Activated T-cell treated with anti-CD3 and anti-CD28 coated beads, Interleukin-2, amount 50 U/mL, for 48 hours (primary cell): ENCODE results near the gene CROCC2.

Experiments
- DNase-seq, 2 experiments: peaks; one replicate each; pipeline ENCODE4 v3.0.0-alpha.2; 2020

The CROCC2 gene

DNA sequence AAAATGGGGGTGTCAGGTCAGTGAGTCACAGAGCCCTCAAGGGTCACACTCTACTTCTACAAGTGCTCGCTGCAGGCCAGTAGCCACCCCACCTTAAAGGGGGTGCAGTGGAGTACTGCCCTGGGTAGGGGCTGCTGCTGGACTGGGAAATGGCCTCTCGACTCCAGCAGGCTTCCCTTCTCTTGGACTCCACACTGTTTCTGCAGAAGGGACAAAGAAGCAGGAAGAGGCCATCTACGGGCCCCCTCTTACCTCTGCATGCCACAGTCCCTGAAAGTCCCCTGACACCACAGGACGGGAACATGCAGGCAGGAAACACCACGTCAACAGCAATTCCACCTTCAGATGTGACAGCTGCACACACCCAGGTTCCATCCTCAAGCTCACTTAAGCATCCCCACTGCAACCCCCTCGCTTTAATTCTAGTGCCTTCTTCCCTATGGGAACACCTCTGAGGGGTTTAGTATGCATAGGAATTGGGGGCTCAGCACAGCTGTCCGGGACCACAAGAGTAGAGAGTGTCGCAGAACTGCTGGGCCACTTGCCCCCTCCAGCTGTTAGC, 114.6 kb downstream of the CROCC2 start:
- DNase-seq: peak in 1 of 2 experiments; percentile 8

DNA sequence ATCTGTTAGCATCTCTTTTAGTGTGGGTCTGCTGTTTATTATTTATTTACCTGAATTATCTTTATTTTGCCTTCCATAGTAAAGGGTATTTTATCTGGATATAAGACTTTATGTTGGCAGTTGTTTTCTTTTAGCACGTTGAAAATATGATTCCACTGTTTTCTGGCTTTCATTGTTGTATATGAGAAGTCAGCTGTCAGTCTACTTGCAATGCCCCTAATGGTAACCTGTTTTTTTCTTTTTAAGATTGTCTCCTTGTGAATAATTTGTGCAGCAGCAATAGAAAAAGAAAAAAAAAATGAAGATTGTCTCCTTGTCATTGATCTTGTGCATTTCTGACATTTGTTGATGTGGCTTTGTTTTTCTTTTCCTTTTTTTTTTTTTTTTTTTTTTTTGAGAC, 119.5 kb downstream of the CROCC2 start:
- DNase-seq: no peak

GRCh38 chr2:241029599-241030332, 123.6 kb downstream of the CROCC2 start:
- no peak for DNase-seq

GRCh38 chr2:241030333-241030680, 124.2 kb downstream of the CROCC2 start:
- no peak for DNase-seq

- no peak for DNase-seq
Observed at GRCh38 chr2:241030883-241031282, 124.7 kb downstream of the CROCC2 start.

GRCh38 chr2:241031436-241032165, 125.5 kb downstream of the CROCC2 start:
- DNase-seq: no peak

- DNase-seq: no peak
Observed at GRCh38 chr2:241033336-241033987, 127.3 kb downstream of the CROCC2 start.

DNA sequence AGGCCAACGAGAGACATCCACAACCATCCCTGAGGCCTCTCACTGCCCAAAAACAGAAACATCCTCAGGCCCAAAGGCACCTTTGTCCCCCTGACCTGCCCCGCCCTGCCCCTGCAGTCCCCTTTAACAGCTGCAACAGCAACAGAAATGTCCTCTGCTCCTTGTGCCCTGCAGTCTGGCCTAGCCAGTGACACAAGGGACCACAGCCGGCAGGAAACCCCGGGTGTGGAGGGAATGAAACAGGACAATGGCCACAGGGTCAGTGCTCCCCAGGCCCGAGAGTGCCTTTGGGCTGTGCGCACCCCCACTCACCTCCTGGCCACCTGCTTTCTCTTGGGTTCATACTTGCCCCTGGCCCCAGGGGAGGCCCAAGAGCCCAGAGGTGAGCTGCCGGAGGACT, 127.9 kb downstream of the CROCC2 start:
- DNase-seq: no peak

GRCh38 chr2:241034490-241035141, 128.5 kb downstream of the CROCC2 start:
- no peak for DNase-seq

DNA sequence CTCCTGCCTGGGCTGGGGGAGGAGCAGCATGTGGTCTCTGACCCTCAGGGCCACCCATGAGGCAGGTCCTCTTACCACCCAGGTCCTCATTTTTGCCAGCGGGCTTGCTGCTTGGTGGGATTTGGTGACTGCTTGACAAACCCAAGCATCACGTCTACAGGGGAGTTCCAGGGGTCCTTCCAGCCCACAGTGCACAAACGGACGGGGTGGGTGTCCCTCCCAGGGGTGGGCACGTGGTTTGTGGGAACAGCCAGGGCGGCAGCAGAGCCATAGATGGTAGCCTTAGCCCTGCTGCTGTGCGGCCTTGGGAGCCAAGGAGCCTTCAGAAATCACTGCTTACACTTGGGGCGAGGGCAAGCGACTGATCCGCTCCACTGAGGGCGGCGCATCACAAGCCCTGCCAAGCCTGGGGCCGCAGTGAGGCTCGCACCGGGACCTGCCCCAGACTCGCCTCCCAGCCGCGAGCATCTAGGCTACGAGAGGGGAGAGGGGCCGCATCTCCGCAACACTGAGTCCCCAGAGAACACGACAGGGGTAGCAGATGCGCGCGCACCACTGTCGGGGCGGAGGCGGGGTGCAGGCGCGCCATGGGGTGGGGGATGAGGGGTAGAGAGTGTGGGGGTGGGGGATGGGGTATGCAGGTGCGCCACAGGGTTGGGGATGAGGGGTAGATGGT, 129.1 kb downstream of the CROCC2 start:
- DNase-seq: peak in 1 of 2 experiments; percentile 38

DNA sequence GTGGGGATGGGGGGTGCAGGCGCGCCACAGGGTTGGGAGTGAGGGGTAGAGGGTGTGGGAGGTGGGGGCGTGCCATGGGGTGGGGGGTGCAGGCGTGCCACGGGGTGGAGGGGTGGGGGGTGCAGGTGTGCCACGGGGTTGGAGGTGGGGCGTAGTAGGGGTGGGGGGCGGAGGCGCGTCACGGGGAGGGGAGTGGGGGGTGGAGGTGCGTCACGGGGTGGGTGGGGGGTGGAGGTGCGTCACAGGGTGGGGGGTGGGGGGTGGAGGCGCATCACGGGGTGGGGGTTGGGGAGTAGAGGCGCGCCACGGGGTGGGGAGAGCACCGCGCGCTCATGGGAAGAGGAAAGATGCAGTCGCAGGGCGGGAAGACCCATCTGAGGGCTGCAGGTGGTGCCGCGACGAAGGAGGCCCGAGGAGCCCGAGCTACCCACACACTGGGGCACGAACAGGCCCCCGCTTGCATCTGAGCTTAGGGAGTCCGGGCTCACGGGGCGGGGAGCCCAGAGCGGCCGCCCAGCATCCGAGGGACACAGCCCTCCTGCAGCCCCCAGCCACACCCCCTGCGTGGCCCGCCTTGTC, 129.8 kb downstream of the CROCC2 start:
- no peak for DNase-seq

GRCh38 chr2:241036397-241036963, 130.3 kb downstream of the CROCC2 start:
- peak; percentile 70 to 75 for DNase-seq

DNA sequence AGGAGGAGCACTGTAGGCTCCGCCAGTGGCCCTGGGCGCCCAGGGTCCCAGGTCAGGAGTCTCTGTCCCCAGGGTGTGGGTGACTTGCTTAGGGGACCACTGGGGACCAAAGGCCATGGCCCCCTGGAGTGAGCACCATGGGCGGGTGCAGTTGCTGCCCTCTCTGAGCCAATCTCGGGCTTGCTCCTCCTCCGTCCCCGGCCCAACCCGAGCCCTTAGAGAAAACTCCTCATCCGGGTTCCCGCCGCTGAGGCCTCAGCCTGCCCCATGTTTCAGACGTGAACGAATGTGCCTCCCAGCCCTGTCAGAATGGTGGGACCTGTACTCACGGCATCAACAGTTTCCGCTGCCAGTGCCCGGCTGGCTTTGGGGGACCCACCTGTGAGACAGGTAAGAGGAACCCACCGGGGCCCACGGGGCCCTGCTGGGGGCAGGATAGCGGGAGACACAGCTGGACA, 130.9 kb downstream of the CROCC2 start:
- peak; percentile 39 to 51 for DNase-seq

DNA sequence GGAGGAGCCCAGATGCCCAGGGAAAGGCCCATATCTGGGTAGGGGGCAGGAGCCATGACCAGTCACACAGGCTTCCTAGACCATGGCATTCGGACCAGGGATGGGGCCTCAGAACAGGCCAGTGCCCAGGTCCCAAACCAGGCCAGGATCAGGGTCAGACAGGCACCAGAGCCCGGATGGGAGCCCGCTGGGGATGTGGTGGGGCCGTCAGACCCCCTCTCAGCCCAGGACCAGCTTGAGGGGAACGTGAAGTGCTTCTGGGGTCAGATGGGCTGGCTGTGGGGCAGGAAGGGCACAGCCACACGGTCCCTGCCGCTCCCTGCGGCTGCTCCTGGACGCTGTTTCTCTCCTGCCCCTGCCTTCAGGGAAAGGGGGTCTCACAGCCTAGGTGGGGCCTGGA, 131.4 kb downstream of the CROCC2 start:
- no peak for DNase-seq

DNA sequence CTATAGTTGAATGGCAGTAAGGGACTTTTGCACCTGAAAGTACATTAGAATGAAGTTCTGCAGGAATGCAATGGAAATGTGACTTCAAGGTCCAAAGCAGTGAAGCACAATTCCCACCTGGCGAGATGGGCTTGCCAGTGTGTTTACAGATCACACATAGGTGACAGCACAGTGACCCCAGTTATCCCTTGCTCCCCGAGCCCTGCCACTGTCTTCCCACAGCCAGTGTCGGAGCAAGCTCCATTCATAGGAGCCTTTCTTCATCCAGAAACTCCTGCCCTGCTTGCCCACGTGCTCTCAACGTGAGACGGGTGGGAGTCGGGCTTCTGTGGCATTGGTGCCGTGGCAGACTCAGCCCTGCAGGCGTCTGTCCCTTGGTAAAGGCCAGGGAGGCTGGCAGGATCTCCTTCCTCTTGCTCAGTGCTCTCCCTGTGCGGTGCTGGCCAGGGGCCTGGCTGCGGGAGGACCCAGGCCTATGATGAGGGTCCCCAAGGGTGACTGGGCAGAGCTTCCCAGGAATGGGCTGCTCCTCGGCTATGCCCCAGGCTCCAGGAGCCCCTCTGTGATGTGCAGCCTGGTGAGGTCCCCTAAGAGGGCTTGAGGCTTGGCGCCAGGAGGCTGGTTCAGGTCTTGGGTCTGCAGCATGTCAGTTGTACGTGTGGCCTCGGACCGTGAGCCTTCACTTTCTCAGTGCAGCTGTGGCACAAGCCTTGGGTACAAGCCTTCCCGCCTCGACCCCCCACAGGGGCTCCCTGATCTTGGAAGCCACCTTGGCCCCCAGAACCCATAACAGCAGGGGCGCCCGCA, 132.4 kb downstream of the CROCC2 start:
- no peak for DNase-seq

DNA sequence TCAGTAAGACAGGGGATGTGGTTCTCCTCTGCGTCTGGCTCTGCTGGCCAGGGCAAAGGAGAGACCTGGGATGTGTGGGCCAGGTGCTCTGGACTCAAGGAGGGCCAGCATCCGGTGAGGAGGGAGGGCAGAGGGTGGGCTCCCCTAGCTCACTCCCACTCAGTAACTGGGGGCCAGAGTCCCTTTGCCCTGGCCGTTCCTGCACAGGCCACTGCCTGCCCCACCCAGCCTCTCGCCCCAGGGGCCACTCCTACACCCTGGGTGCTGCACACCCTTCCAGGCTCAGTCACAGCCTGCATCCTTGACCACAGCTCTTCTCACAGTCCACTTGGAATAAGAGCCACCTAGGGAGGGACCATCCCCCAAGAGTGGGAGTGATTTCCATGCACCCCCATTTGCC, 133.3 kb downstream of the CROCC2 start:
- DNase-seq: no peak

- DNase-seq: no peak
Observed at GRCh38 chr2:241040081-241040803, 134.1 kb downstream of the CROCC2 start.

DNA sequence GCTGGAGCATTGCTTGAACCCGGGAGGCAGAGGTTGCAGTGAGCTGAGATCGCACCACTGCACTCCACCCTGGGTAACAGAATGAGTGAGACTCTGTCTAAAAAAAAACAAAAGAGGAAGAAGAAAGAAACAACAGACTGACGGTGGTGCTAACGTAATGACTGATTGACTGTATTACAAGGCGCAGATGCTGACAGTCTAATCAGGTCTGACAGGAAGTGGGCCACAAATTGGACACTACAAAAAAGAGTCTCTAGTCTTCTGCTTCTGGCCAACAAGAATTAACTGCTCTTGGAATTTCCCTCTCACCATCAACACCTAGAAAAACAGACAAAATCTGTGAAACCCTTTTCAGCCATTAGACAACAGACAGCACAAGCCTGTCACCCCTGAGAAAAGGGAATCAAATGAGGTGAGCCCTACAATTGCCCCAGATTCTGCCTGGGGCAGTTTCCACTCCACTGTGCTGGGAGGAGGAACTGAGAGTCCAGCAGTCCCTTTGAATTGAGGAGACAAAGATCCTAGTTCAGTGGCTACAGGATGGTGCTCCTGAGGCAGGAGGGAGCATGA, 135.5 kb downstream of the CROCC2 start:
- DNase-seq: no peak
